ENCODE data around the gene CSTF1.

CSTF1 gene

DNA sequence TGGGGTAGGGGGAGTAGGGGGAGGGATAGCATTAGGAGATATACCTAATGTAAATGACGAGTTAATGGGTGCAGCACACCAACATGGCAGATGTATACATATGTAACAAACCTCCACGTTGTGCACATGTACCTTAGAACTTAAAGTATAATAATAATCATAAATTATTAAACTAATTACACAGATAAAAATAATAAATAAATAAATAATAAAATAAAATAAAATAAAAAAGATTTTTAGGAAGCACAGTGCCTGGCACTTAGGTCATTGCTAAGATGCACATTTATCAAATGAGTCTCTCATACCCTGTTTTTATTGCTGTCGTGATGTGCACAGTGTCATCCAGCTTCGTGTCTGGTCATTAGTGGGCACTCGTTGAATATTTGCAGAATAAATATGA is 57.0 kb downstream of the CSTF1 start:
- in situ Hi-C loops (cut with HindIII; ENCODE audit: low sequenced_read_pairs): no loop called here

DNA sequence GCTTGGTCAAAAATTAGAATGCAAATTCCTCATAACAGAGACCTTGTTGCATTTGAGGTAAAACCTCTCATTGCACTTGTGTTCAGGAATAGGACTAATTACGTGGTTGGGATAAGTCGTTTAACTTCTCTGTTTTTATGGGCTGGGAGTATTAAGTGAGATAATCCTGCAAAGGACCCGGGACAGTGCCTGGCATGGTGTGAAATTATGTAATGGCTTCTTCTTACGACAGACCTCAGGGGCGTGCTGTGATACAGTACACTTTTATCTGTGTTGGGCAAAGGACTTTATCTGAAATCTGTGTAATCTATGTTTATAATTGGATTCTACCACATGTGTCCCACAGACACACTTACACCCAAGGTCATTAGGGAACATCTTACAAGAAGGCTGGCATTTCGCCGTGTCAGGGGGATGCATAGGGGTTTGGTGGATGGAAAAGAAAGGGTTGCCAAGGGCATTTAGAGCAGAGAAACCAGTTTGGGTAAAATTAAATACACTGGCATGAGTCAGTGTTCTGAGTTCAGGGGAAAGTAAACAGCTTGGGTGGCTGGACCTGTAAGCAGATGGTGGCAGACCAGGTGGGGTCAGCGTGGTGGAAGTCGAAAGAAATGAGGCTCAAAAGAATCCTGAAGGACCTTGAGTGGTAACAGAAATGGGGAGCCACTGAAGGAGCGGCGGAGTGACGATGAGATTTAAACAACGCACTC is 58.8 kb downstream of the CSTF1 start:
- in situ Hi-C loops (cut with HindIII; ENCODE audit: low sequenced_read_pairs): no loop called here

DNA sequence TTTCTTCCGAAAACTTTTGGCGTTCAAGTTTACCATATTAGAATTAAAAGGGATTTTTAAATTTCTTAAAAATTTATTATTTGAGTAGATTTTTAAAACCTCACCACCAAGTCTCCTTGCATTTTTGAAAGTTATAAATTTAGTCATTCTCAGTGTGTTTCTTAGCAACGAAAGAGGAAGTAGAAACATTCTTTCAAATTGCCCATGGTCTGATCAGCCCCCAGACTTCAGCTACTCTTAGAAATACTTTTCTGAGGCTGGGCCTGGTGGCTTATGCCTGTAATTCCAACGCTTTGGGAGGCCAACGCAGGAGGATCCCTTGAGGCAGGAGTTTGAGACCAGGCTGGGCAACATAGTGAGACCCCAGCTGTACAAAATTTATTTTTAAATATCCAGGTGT is 60.9 kb downstream of the CSTF1 start:
- in situ Hi-C loops (cut with HindIII; ENCODE audit: low sequenced_read_pairs): no loop called here

DNA sequence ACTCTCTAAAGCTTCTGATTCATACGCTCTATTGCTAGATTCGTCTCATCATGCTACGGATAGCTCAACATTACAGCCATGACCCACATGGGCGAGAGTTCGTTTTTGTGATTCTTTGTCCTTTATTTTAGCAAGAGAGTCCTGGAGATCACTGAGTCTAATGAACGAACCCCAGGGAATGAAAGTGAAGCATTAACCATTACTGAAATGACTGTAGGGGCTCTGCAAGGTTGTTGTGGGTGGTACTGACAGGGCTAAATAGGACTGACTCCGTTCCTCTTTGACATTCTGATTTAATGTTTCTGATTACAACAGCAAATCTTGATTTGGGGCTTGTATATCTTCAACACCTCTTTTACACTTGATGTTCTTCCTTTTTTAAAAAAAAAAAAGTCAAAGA is 62.3 kb downstream of the CSTF1 start:
- in situ Hi-C loops (cut with HindIII; ENCODE audit: low sequenced_read_pairs): no loop called here

Measured in DLD1 (cell line).